ENCODE data around the gene SEMA3G.

The SEMA3G gene

GRCh38 chr3:52472239-52473000, 27.5 kb upstream of the SEMA3G start:
- Histone ChIP-seq H3K4me1 (no peaks in the 10 kb centered on the region), H3K79me2 (peaks cover 3% of the 10 kb centered on the region), H2AFZ (no peak overlapping the region), H3K36me3 (ENCODE audit: control insufficient read depth, insufficient read depth, low read length) (no peaks in the 10 kb centered on the region), H3K27ac (no peak overlapping the region), H3K27me3 (ENCODE audit: control insufficient read depth, insufficient read depth, low read length) (no peaks in the 10 kb centered on the region), H3K9me3 (ENCODE audit: control insufficient read depth, low read length) (no peaks in the 10 kb centered on the region), H3K9ac (no peak overlapping the region), H3K4me2 (ENCODE audit: low read length) (no peak overlapping the region), H3K4me3 (ENCODE audit: low read depth, low read length) (no peak overlapping the region)
- no peak for TF ChIP-seq CTCF (IDR thresholded peaks at IDR 0.05)

GRCh38 chr3:52471371-52472238, 26.7 kb upstream of the SEMA3G start:
- Histone ChIP-seq H3K4me1 (no peaks in the 10 kb centered on the region), H3K36me3 (ENCODE audit: control insufficient read depth, insufficient read depth, low read length) (no peaks in the 10 kb centered on the region), H3K9me3 (ENCODE audit: control insufficient read depth, low read length) (no peaks in the 10 kb centered on the region), H3K79me2 (peaks cover 5% of the 10 kb centered on the region), H2AFZ (no peak overlapping the region), H3K27ac (no peak overlapping the region), H3K27me3 (ENCODE audit: control insufficient read depth, insufficient read depth, low read length) (no peaks in the 10 kb centered on the region), H3K9ac (no peak overlapping the region), H3K4me3 (ENCODE audit: low read depth, low read length) (no peak overlapping the region), H3K4me2 (ENCODE audit: low read length) (no peak overlapping the region)
- TF ChIP-seq CTCF (IDR thresholded peaks at IDR 0.05): peak; percentile 64

- Histone ChIP-seq H3K36me3 (ENCODE audit: control insufficient read depth, insufficient read depth, low read length) (no peaks in the 10 kb centered on the region), H3K27ac (no peak overlapping the region), H3K27me3 (ENCODE audit: control insufficient read depth, insufficient read depth, low read length) (no peaks in the 10 kb centered on the region), H3K4me1 (no peaks in the 10 kb centered on the region), H3K79me2 (peaks cover 5% of the 10 kb centered on the region), H2AFZ (no peak overlapping the region), H3K4me3 (ENCODE audit: low read depth, low read length) (no peak overlapping the region), H3K9me3 (ENCODE audit: control insufficient read depth, low read length) (no peaks in the 10 kb centered on the region), H3K9ac (no peak overlapping the region), H3K4me2 (ENCODE audit: low read length) (no peak overlapping the region)
- TF ChIP-seq CTCF (IDR thresholded peaks at IDR 0.05): no peak
These were observed 26.0 kb upstream of the SEMA3G start for GRCh38 chr3:52470920-52471319.

- peaks cover 7% of the 10 kb centered on the region for H3K79me2 ChIP-seq
These were observed 24.1 kb upstream of the SEMA3G start for GRCh38 chr3:52469001-52469400.

More at GRCh38 chr3:52469001-52469400, 24.1 kb upstream of the SEMA3G start:
- no peaks in the 10 kb centered on the region for H3K36me3 ChIP-seq (ENCODE audit: control insufficient read depth, insufficient read depth, low read length)
- H3K9ac ChIP-seq: no peak overlapping the region
- H3K4me2 ChIP-seq (ENCODE audit: low read length): no peak overlapping the region
- TF ChIP-seq CTCF (IDR thresholded peaks at IDR 0.05): no peak
- no peaks in the 10 kb centered on the region for H3K27me3 ChIP-seq (ENCODE audit: control insufficient read depth, insufficient read depth, low read length)
- H3K4me3 ChIP-seq (ENCODE audit: low read depth, low read length): no peak overlapping the region
- H2AFZ ChIP-seq: no peak overlapping the region
- no peaks in the 10 kb centered on the region for H3K4me1 ChIP-seq
- H3K9me3 ChIP-seq (ENCODE audit: control insufficient read depth, low read length): no peaks in the 10 kb centered on the region
- H3K27ac ChIP-seq: no peak overlapping the region
